Measurements from ENCODE around the gene CTRB1. TPM values are rescaled to one million over a fixed set of nuclear protein-coding genes. Genes with fewer than 3 reads are reported as not detected.

Gene CTRB1
- total RNA-seq, 2 experiments from 2014 or later: not detected

DNA sequence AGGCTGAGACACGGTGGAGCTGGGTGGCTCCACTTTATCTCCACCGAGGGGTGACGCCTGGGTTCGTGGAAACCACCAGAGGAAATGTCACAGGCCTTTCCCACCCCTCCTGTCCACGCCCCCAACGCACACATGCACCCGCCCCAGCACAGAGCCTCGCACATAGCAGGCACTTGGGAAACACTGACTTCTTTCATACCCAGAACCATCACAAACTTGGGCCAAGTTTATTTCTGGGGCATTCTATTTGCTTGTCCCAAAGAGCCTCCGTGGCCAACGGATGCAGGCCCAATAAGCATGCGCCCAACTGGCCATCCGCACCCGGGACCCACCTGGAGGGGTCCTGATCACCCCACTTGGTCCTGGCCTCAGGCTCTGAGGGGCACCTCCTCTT lies 29.4 kb downstream of the CTRB1 start:
- ATAC-seq: no peak
- Mint-ChIP-seq H3K9me3 (no peaks in the 10 kb centered on the region), H3K27ac (no peak overlapping the region), H3K27me3 (peaks cover 24% of the 10 kb centered on the region), H3K4me1 (ENCODE audit: low read depth) (no peaks in the 10 kb centered on the region), H3K4me3 (no peak overlapping the region), H3K36me3 (ENCODE audit: low read depth) (no peaks in the 10 kb centered on the region)
- ChIA-PET CTCF (interaction anchor here (1.0 to 1.1 kb wide), 2 partner anchors 12 to 49 kb away, joined by 3 read pairs; no protein-coding TSS in a partner anchor), POLR2A (no interaction called here)
- TF ChIP-seq, protein P1, sequence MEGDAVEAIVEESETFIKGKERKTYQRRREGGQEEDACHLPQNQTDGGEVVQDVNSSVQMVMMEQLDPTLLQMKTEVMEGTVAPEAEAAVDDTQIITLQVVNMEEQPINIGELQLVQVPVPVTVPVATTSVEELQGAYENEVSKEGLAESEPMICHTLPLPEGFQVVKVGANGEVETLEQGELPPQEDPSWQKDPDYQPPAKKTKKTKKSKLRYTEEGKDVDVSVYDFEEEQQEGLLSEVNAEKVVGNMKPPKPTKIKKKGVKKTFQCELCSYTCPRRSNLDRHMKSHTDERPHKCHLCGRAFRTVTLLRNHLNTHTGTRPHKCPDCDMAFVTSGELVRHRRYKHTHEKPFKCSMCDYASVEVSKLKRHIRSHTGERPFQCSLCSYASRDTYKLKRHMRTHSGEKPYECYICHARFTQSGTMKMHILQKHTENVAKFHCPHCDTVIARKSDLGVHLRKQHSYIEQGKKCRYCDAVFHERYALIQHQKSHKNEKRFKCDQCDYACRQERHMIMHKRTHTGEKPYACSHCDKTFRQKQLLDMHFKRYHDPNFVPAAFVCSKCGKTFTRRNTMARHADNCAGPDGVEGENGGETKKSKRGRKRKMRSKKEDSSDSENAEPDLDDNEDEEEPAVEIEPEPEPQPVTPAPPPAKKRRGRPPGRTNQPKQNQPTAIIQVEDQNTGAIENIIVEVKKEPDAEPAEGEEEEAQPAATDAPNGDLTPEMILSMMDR (IDR thresholded peaks at IDR 0.05): no peak
- DNase-seq: no peak
- intact Hi-C loops (cut with micrococcal nuclease): no loop called here

DNA sequence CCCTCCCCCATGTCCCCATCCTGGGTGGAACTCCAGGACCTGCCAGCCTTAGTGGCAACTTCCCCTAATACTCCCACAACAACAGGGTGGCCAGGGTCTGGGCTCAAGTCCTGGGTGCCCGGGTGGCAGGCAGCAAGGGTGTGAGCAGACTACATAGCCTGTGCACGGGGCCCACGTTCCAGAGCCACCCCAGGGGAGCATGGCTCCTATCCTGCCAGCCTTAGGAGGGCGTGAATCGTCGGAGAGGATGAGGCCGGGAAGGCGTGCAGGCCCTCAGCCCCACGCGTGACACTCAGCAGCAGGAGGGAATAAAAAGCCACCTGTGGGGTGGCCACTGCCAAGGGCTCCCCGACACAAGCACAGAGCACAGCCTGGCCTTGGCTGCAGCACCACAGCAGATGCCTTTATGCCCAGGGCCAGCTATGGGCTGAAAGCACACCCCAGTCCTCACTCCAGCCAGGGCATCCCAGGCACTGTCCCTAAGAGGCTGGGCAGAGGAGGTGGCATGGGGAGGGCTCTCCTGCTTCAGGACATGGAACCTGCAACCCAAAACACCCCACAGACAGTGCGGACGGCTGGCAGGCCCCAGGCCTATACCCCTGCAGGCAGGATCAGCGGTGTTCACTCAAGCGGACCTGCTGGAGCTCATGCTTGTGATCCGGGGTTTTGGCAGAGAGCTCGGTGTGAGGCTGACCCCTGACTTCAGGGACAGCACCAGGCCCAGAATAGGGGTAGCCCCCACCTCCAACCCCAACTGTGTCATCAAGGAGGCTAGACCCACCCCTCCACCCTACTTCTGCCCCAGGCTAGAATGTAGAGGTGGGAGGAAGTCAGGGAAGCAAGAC lies 30.0 kb downstream of the CTRB1 start:
- ATAC-seq (no peak), DNase-seq (no peak)
- TF ChIP-seq, protein P1 (IDR thresholded peaks at IDR 0.05): no peak
- H3K4me1 Mint-ChIP-seq (ENCODE audit: low read depth): no peaks in the 10 kb centered on the region
- intact Hi-C loops (cut with micrococcal nuclease): no loop called here
- CTCF ChIA-PET: interaction anchor here (1.1 to 2.3 kb wide), 3 partner anchors 15 to 50 kb away, joined by 3 to 12 read pairs (median 5); no protein-coding TSS in a partner anchor
- no peaks in the 10 kb centered on the region for H3K9me3 Mint-ChIP-seq
- H3K27me3 Mint-ChIP-seq: peaks cover 28% of the 10 kb centered on the region
- H3K36me3 Mint-ChIP-seq (ENCODE audit: low read depth): no peaks in the 10 kb centered on the region
- POLR2A ChIA-PET: no interaction called here
- no peak overlapping the region for H3K4me3 Mint-ChIP-seq
- no peak overlapping the region for H3K27ac Mint-ChIP-seq

DNA sequence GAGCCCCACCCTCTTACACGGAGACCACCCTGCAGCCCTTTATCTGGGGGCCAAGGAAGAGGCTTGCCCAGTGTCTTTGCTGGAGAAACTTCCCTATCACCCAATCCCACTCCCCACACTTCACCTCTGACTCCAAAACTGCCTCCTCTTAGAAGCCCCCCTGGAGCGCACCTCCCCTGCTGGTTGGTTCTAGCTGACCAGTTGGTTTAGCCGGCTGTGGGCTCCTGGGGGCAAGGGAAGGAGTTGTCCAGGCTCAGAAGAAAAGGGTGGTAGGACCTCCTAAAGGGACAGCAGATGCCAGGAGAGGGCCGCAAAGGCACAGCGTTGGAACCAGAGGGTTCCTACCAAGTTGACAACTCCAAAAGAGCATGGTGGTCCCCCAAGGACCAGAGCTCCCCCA lies 30.7 kb downstream of the CTRB1 start:
- Mint-ChIP-seq H3K4me3 (no peak overlapping the region), H3K36me3 (ENCODE audit: low read depth) (no peaks in the 10 kb centered on the region), H3K27me3 (peaks cover 28% of the 10 kb centered on the region), H3K27ac (no peak overlapping the region), H3K4me1 (ENCODE audit: low read depth) (no peaks in the 10 kb centered on the region), H3K9me3 (no peaks in the 10 kb centered on the region)
- intact Hi-C loops (cut with micrococcal nuclease): no loop called here
- CTCF ChIA-PET: interaction anchor here (1.2 to 2.3 kb wide), 3 partner anchors 15 to 135 kb away, joined by 5 to 12 read pairs (median 11); no protein-coding TSS in a partner anchor
- no peak for ATAC-seq
- POLR2A ChIA-PET: no interaction called here
- TF ChIP-seq, protein P1 (IDR thresholded peaks at IDR 0.05): no peak
- no peak for DNase-seq

DNA sequence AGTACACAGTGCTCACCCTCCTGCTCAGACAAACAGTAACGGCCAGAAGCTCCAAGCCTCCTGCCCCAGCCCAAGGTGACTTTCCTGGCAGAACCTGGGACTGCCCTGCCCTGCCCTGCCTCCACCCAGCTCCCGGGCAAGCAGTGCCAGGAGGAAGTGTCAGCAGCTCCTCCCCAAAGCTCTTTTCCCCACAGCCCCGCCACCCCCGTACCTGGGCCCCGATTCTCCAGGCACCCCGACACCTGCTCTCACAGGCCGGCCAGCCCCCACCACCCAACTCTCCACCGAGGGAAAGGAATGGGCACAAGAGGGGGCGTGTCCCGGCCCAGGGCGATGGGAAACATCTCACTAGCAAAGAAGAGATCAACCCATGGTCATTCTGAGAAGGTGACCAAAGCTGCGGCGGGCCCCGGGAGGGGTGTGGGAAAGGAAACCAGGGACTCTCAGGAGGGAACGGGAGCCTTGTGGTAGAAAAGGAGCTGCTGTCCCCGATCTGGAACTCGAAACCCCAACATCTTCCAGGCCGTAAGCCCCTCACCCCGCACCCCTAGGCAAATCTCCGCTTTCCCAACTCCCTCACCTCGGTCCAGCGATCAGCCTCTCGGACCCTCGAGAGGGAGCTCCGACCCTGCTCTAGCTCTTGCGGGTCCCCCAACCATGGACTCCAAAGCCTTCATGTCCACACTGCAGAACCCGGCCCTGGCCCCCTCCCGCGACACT lies 31.5 kb downstream of the CTRB1 start:
- no peaks in the 10 kb centered on the region for H3K4me1 Mint-ChIP-seq (ENCODE audit: low read depth)
- H3K4me3 Mint-ChIP-seq: peak overlapping the region; percentile 24
- DNase-seq: no peak
- no peak overlapping the region for H3K27ac Mint-ChIP-seq
- CTCF ChIA-PET: interaction anchor here (1.5 to 2.3 kb wide), 3 partner anchors 50 to 134 kb away, joined by 4 to 12 read pairs (median 11); no protein-coding TSS in a partner anchor
- TF ChIP-seq, protein P1 (IDR thresholded peaks at IDR 0.05): no peak
- intact Hi-C loops (cut with micrococcal nuclease): no loop called here
- no peak for ATAC-seq
- H3K9me3 Mint-ChIP-seq: no peaks in the 10 kb centered on the region
- H3K27me3 Mint-ChIP-seq: peaks cover 33% of the 10 kb centered on the region
- no peaks in the 10 kb centered on the region for H3K36me3 Mint-ChIP-seq (ENCODE audit: low read depth)
- POLR2A ChIA-PET: no interaction called here
